Glomerular visceral epithelial cell (primary cell): ENCODE measurements around the gene CAMK2D.

Experiments used
- DNase-seq: peaks from one replicate; pipeline ENCODE4 v3.0.0-alpha.2; 2016; ENCODE audit errors: extremely low spot score

The CAMK2D gene

DNA sequence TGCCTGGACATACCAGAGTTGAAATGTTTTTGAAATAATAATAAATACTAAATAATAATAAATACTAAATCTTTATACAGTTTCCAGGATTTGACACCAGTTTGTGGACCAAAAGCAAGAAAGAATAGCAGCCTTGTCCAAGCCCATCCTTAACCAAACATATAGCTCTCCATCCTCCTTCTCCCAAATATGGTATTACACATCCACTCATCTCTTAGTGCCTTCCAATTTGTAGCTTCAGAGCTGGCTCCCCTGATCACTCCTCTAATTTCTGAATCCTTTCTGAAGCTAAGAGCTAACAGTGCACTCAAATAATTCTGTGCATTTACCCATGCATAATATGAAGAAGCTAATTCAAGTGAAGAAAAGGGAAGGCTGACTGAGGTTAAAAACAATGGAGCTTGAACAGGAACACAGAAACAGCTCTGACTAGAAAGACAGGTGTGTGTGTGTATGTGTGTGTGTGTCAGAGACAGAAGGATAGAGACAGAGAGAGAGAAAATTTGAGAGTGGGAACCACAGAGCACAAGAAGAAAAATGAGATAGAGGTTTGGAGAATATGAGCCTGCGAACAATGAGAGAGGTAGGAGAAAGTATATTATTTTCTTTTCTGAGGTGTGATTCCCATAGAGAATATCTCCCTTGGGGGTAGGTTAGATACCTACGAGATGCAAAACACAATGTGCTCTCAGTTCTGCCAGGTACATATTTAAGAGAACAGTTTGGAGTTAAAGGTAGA lies 123.5 kb downstream of the CAMK2D start:
- DNase-seq = no peak

DNA sequence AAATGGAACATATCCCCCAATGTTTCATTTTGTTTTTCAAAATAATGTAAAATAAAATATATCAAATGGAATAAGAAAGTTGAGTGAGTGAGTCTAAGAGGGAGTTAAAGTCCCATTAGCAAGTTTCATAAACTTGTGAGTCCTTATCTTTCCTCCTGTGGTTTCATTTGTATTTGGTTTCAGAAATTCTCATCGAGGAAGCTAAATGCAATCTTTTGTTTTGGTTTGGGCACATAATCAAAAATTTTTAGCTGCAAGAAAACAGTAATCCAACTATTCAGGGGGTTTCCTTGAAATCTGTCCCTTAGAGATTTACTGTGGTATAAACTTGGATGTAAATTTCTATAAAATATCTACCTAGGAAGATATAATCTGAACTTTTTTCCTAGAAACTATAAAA lies 124.2 kb downstream of the CAMK2D start:
- DNase-seq = no peak

- DNase-seq = peak; percentile 54
These were observed 124.7 kb downstream of the CAMK2D start for GRCh38 chr4:113636877-113637276.

DNA sequence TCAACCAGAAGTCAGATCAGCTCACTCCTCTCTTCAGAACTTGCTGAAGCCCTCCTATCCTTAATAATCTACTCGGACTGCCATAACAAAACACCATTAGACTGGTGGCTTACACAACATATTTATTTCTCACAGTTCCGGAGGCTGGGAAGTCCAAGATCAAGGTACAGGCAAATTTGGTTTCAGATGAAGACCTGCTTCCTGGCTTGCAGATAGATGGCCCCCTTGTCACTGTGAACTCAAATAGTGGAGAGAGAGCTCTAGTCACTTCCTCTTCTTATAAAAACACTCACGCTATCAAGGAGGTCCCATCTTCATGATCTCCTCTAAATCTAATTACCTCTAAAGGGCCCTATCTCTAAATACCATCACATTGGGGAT lies 125.1 kb downstream of the CAMK2D start:
- DNase-seq = no peak

DNA sequence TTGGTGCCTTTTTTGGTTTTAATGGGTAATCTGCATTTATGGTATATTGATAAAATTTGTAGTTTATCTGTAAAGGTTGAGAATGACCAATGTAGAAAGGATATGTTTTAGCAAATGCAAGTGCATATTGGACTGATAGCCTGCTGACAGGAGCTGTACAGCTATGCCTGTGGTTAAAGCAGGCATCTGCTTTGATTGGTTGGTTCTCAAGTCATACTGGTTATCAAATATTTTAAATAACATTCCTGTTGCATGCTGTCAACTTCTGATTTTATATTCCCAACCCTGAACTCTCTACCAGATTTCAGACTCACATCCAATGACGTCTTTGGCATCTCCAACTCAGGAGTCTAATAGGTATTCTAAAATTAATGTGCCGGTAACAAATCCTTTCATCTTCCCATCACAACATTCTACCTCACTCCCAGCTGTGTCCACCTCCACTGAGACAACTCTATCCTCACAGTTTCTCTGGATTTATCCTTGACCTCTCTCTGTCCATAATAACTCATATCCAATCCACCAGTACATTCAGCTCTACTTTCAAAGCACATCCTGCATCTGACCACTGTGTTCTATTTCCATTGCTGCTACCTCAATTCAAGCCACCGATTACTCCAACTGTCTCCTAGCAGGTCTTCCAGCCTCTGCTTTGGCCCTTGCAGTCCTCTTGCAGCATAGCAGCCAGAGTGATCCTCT lies 125.7 kb downstream of the CAMK2D start:
- DNase-seq = peak; percentile 75

DNA sequence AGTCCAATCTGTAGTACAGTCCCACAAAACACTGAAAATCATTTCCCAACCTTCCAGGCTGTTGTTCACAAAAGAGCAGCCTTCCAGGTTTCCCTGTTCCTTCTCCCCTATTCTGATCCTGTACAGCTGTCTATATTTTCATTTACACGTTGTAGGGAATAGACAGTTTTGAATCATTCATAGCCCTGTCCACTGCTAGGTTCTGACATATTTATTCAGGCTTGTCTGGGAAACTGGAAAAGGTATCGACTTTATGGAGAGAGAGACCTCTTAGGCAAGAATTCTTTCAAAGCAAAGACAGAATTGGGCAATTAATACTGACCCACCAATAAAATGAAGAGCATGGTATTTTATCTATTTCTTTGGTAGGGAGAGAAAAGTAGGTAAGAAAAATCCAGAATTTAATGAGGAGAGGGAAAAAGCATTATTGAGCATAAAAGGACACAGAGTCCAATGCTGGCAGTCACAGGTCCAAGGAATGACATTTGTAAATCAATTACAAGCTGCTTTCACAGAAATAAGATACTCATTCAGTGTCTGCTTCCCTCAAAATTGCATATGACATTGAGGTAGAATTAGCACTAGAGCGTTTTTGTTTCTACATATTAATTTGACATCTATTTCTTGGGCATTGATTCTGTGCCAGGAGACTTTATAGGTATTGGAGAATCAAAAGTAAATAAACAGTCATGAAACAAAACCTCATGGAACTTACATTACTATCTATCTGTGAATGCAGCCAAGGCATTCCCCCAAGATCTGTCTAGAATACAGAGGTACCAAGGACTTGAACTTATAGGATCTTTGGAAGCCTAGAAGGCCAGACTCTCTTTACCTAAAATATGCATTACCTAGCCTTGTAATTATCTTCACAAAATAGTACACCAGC lies 127.2 kb downstream of the CAMK2D start:
- DNase-seq = no peak

DNA sequence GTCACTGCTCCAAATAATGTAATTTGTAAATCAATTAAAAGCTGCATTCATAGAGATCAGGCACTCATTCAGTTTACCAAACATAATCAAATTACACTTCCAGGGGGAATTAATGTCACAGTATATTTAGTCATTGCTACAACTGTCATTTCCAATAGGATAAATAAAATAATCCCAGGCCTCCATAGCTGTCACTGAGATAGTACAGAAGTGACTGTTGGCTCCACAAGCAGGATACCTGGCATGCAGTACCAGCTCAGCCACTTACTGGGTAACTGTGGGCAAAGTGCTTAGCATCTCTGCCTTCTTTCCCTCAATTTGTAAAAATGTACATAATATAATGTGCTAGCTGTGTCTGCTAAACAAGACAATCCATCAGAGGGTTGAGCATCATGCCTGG lies 128.1 kb downstream of the CAMK2D start:
- no peak for DNase-seq

- DNase-seq = no peak
These were observed 132.8 kb downstream of the CAMK2D start for GRCh38 chr4:113628711-113629110.

GRCh38 chr4:113627321-113627720 lies 134.2 kb downstream of the CAMK2D start:
- no peak for DNase-seq

DNA sequence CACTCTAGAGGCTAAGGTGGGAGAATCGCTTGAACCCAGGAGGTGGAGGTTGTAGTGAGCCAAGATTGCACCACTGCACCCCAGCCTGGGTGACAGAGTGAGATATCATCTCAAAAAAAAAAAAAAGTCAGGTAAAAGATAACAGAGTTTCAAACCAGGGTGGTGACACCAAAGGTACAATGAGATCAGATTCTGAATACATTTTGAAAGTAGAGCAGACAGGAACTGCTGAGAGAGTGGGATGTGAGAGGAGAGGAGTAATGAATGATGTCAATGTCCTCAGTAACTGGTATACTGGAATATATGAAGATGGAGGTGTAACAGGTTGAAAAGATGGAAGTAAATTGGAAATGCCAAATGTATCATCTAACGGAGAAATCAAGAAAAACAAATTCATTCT lies 135.6 kb downstream of the CAMK2D start:
- DNase-seq = no peak

- no peak for DNase-seq
These were observed 138.2 kb downstream of the CAMK2D start for GRCh38 chr4:113623274-113623894.

DNA sequence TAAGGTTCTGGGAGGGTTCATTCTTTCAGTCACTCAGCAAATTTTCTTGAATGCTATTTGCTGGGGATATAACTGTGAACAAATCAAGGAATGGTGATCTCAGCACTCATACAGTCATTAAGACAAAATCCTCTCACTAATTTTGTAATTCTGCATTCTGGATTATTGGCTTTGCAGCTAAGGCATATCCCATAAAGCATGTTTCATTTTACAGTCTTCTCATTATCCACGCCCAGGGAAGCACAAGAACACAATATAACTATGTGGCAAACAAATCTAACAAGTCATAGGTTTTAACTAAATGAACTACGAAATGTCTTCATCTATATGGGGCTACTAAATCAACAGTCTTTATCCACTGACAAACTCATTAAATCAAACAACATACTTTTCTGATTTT lies 139.9 kb downstream of the CAMK2D start:
- no peak for DNase-seq

DNA sequence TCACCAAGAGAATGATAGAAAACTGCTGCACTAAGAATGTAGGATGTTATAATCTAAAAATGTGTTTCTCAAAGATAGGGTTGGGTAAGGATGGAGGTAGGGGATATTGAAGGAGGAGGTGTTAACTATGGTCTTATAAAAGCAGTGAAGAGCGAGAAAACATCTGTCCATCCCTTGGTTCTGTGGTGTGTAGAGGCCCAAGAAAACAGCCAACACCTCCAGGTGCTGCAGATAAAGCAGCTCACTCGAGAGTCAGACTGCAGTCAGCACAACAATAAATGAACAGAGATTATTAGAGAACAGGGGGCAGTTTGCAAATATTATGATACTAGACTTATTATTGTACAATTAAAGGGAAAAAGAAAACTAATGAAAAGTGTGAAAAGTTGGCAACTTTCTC lies 141.5 kb downstream of the CAMK2D start:
- no peak for DNase-seq

GRCh38 chr4:113619526-113619925 lies 142.0 kb downstream of the CAMK2D start:
- no peak for DNase-seq

GRCh38 chr4:113618205-113618604 lies 143.3 kb downstream of the CAMK2D start:
- peak; percentile 14 for DNase-seq

DNA sequence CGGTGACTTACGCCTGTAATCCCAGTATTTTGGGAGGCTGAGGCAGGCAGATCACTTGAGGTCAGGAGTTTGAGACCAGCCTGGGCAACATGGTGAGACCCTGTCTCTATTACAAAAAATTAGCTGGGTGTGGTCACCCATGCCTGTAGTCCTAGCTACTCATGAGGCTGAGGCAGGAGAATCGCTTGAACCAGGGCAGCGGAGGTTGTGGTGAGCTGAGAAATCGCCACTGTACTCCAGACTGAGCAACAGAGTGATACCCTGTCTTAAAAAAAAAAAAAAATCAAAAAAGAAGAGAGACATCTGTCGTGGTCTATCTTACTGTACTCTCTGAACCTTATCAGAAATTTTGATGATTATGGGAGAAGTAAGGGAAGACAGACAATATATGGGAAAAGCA lies 144.3 kb downstream of the CAMK2D start:
- no peak for DNase-seq

- no peak for DNase-seq
These were observed 145.1 kb downstream of the CAMK2D start for GRCh38 chr4:113616443-113616842.

DNA sequence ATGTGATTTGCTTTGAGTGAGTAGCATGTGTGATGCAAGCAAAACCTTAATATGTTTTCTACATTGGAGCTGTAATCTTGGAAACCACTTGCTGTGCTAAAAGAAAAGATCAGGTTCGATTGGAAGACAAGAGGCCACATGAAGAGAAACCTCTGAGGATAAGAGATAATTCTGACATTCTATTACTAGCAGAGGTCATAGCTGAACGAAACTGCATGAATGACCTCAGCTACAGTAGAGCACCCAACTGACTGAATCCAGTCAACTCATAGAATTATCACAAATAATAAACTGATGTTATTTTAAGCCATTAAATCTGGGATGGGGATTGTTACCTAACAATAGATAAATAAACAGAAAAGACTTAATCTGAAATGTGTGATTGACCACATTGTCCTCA lies 147.1 kb downstream of the CAMK2D start:
- no peak for DNase-seq

- DNase-seq = no peak
These were observed 148.0 kb downstream of the CAMK2D start for GRCh38 chr4:113613503-113613902.

GRCh38 chr4:113610537-113610936 lies 151.0 kb downstream of the CAMK2D start:
- DNase-seq = no peak

DNA sequence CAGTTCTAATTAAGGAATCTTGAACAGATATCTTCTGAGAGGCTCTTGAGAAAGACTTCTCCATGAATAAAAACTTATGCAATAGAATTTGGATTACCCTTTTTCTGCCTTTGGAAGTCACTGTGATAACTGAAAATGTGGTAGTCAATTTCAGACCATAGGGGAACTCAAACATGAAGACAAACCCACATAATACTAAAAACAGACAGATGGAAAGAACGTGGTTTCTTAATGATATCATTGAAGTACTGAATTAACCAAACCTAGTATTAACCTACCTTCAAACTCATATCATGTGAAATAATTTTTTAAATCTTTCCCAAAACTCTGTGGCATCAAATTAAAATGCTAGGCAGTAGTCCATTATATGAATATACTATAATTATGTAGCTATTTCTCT lies 153.5 kb downstream of the CAMK2D start:
- no peak for DNase-seq

GRCh38 chr4:113607147-113607720 lies 154.3 kb downstream of the CAMK2D start:
- no peak for DNase-seq
